Measurements from ENCODE around the gene LRRC1. TPM values are rescaled to one million over a fixed set of nuclear protein-coding genes. Genes with fewer than 3 reads are reported as not detected.

Gene LRRC1
- total RNA-seq, 4 donors from 2014 or later = 41.7 to 52.4 (median 48.4) TPM

GRCh38 chr6:53898026-53898795 is 103.4 kb downstream of the LRRC1 start:
- no peak overlapping the region for H3K4me3 ChIP-seq (replicated peaks in 1 of 3)
- no peaks in the 10 kb centered on the region for H3K9me3 ChIP-seq
- no peaks in the 10 kb centered on the region for H3K27me3 ChIP-seq
- peaks cover 0 to 4% of the 10 kb centered on the region in 2 donors for H3K36me3 ChIP-seq
- H3K4me1 ChIP-seq = peaks cover 22 to 28% of the 10 kb centered on the region in 2 donors
- TF ChIP-seq CTCF (IDR thresholded peaks at IDR 0.05) = no peak
- no peak for TF ChIP-seq POLR2A (IDR thresholded peaks at IDR 0.05)
- H3K27ac ChIP-seq = peak overlapping the region in 1 of 3 donors; percentile 38
- DNase-seq = no peak
- WGBS, 2 donors = 86% methylated on average over 2 of the region's 2 CpGs
- intact Hi-C loops (cut with DNase I) = no loop called here

- Histone ChIP-seq H3K4me1 (peaks cover 22% of the 10 kb centered on the region in 2 donors), H3K9me3 (no peaks in the 10 kb centered on the region), H3K4me3 (replicated peaks in 1 of 3) (no peak overlapping the region), H3K36me3 (peaks cover 0 to 5% of the 10 kb centered on the region in 2 donors), H3K27ac (peak overlapping the region in 1 of 3 donors; percentile 20), H3K27me3 (no peaks in the 10 kb centered on the region)
- TF ChIP-seq POLR2A (IDR thresholded peaks at IDR 0.05) = no peak
- no peak for TF ChIP-seq CTCF (IDR thresholded peaks at IDR 0.05)
- no peak for DNase-seq
- 81 to 82% methylated on average over 5 of the region's 5 CpGs for WGBS, 2 donors
- intact Hi-C loops (cut with DNase I) = no loop called here
Measured at GRCh38 chr6:53899512-53899911, 104.7 kb downstream of the LRRC1 start.

DNA sequence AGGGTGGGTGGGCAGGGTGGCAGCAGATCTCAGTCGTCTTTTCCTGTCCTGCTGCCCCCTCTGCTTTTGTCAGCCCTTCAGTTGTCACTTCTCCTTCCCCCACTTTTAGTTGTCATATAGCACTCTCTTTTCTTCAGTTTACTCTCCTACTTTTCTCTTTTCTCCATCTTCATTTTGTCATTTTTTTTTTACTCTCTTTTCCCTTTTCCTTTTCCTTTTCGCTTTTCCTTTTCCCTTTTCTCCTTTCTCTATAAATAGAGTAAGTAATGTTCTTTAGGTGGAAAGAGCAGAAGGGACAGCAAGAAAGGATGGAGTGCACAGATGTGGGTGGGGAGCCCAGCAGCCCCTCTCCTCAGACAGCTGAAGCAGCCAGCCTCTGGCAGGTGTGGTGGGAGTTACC is 108.6 kb downstream of the LRRC1 start:
- peaks cover 0 to 7% of the 10 kb centered on the region in 2 donors for H3K36me3 ChIP-seq
- intact Hi-C loops (cut with DNase I) = no loop called here
- DNase-seq = no peak
- H3K27ac ChIP-seq = no peak overlapping the region
- no peaks in the 10 kb centered on the region for H3K27me3 ChIP-seq
- H3K4me1 ChIP-seq = peaks cover 0 to 9% of the 10 kb centered on the region in 2 donors
- no peaks in the 10 kb centered on the region for H3K9me3 ChIP-seq
- H3K4me3 ChIP-seq (replicated peaks in 1 of 3) = no peak overlapping the region
- WGBS, 2 donors = 90 to 98% methylated on average over 2 of the region's 2 CpGs
- no peak for TF ChIP-seq CTCF (IDR thresholded peaks at IDR 0.05)
- no peak for TF ChIP-seq POLR2A (IDR thresholded peaks at IDR 0.05)

DNA sequence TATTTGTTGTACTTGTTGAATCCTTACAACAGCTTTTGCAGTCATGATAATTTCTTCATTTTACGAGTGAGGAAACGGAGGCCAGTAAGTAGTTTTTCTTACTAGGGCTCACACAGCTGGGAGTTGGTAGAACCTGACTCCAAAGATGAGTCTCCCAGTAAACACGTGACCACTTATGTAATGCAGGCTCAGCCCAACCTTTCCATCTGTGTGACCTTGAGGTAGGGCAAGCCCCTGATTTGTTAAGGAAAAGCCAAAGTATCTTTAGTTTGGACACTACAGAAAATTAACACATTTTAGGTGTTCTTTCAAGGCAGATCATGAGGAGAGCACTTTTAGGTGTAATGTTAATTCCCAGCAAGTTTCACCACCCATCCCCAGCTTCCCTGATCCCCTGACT is 111.3 kb downstream of the LRRC1 start:
- Histone ChIP-seq H3K36me3 (peaks cover 0 to 7% of the 10 kb centered on the region in 2 donors), H3K9me3 (no peaks in the 10 kb centered on the region), H3K4me3 (replicated peaks in 1 of 3) (no peak overlapping the region), H3K27me3 (no peaks in the 10 kb centered on the region), H3K4me1 (peaks cover 0 to 13% of the 10 kb centered on the region in 2 donors), H3K27ac (peak overlapping the region in 1 of 3 donors; percentile 5)
- intact Hi-C loops (cut with DNase I) = no loop called here
- TF ChIP-seq CTCF (IDR thresholded peaks at IDR 0.05) (no peak), POLR2A (IDR thresholded peaks at IDR 0.05) (no peak)
- no peak for DNase-seq
- WGBS, 2 donors = 85 to 86% methylated on average over 3 of the region's 3 CpGs

- intact Hi-C loops (cut with DNase I) = no loop called here
- H3K4me1 ChIP-seq = peaks cover 0 to 14% of the 10 kb centered on the region in 2 donors
- H3K4me3 ChIP-seq (replicated peaks in 1 of 3) = no peak overlapping the region
- no peak overlapping the region for H3K27ac ChIP-seq
- 45 to 52% methylated on average over 3 of the region's 3 CpGs for WGBS, 2 donors
- no peaks in the 10 kb centered on the region for H3K27me3 ChIP-seq
- no peak for TF ChIP-seq POLR2A (IDR thresholded peaks at IDR 0.05)
- TF ChIP-seq CTCF (IDR thresholded peaks at IDR 0.05) = no peak
- H3K9me3 ChIP-seq = no peaks in the 10 kb centered on the region
- peaks cover 0 to 7% of the 10 kb centered on the region in 2 donors for H3K36me3 ChIP-seq
- peak; percentile 24 to 46 for DNase-seq
Measured at GRCh38 chr6:53906842-53907241, 112.0 kb downstream of the LRRC1 start.

All from thyroid gland (tissue), 4 donors.